Uterus (tissue), 4 donors: ENCODE results near the gene RNF5. TPM values are rescaled to one million over a fixed set of nuclear protein-coding genes. Genes with fewer than 3 reads are reported as not detected.
"Not testable (repeated sequence)": the region's sequence is repeated elsewhere in the genome, so short reads cannot be mapped to it uniquely, and the experiment has no call there.

Experiments
- DNase-seq, 2 donors: peaks; one replicate each; pipeline ENCODE4 v3.0.0-alpha.2; 2019 to 2020
- H3K27ac ChIP-seq, 2 donors: fragments of 200-600 bp; sonication (generic); 1 replicate in 1 of 2; 2 replicates in 1 of 2; pipeline ENCODE4 v1.5.1; 2016 to 2018
- H3K27me3 ChIP-seq, 2 donors: fragments of 200-600 bp; sonication (generic); one replicate each; pipeline ENCODE4 v1.5.1; 2018 to 2019; ENCODE audit warnings: control low read depth in 1 of 2
- H3K36me3 ChIP-seq, 2 donors: fragments of 200-600 bp; sonication (generic); one replicate each; pipeline ENCODE4 v1.5.1; 2019; ENCODE audit warnings: control low read depth in 1 of 2
- H3K4me1 ChIP-seq, 2 donors: fragments of 200-600 bp; sonication (generic); one replicate each; pipeline ENCODE4 v1.5.1; 2018 to 2019; ENCODE audit warnings: control low read depth in 1 of 2
- H3K4me3 ChIP-seq, 2 donors: fragments of 200-600 bp; sonication (generic); 1 replicate in 1 of 2; 2 replicates in 1 of 2; pipeline ENCODE4 v1.5.1; 2018 to 2019; ENCODE audit warnings: mild to moderate bottlenecking in 1 of 2
- H3K9me3 ChIP-seq, 2 donors: fragments of 200-600 bp; sonication (generic); one replicate each; pipeline ENCODE4 v1.5.1; 2019; ENCODE audit warnings: control low read depth in 1 of 2
- POLR2A ChIP-seq, 2 donors: fragments of 450-650 bp; IDR thresholded peaks; one replicate each; pipeline ENCODE4 v1.6.1; 2016; ENCODE audit warnings: antibody characterized with exemption in 2 of 2, mild to moderate bottlenecking in 1 of 2, moderate library complexity in 1 of 2
- intact Hi-C: fragments of 100-400 bp; cut with DNase I; formaldehyde crosslinking; loops from one replicate; pipeline ENCODE4 v1.15.1; 2023; ENCODE audit warnings: low total_unique reads
- total RNA-seq, 4 donors: library from RNA; depleted of rRNA in 3 of 4; stranded (reverse); fragments of >200 nt in 3 of 4; gene quantifications; one replicate each; pipeline versions ENCODE4 v1.1.0 to v1.2.4, GENCODE V29; 2014 to 2023
- TF ChIP-seq, protein P1 (sequence below), 4 experiments: fragments of 200-600 bp in 2 of 4; fragments of 450-650 bp in 2 of 4; sonication (generic) in 2 of 4; IDR thresholded peaks; one replicate each; pipeline ENCODE4 v1.5.1; 2016 to 2019; ENCODE audit warnings: antibody characterized with exemption in 4 of 4, mild to moderate bottlenecking in 2 of 4, moderate library complexity in 1 of 4
- donor health status: DM: yes; HTN: yes; CAD: no.

Gene RNF5
- total RNA-seq, 4 donors from 2014 or later: 45.6 to 84.7 (median 56.3) TPM

DNA sequence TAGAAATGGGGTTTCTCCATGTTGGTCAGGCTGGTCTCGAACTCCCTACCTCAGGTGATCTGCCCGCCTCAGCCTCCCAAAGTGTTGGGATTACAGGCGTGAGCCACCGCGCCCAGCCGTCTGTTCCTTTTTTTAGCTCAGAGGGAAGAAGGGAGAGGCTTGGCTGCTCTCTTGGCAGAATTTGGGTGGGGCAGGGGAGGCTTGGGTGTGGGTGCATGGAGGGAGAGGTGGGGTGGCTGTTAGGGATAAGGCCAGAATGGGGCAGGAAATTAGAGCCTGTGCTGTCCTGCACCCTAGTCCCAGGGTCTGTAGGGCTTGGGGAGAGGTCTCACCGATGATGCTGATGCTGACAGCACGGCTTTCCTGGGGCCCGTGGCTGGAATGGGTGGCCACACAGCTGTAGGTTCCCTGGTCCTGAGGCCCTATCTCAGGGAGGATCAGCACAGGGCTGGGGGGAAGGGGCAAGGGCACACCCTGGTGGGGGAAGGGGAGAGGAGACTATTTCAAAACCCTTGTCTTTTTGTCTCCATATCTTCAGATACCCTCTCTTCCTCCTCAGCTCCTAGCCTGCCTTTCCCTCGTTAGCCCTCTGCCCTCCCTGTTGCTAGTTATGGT, 3.8 kb downstream of the RNF5 start:
- H3K4me1 ChIP-seq: peaks cover 9 to 14% of the 10 kb centered on the region in 2 donors
- no peak for DNase-seq
- peak overlapping the region; percentile 3 to 100 for H3K27ac ChIP-seq

DNA sequence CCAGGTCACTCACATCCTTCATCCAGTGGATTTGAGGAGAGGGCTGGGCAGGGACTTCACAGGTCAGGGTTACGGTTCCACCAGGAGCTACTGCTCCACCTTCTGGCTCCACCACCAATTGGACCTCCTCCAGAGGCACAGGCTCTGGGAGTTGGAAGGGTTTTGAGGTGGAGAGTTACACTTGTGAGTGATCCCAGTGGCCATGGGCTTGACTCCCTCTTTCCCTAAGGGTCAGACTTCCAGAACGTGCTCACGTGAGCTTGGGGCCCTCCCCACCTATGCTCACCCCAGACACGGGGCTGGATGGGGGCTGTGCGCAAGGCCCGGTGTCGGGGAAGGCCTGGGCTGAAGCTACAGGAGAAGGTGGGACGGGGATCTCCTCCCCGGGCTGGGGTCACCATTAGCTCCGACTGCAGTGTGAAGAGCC, 4.4 kb downstream of the RNF5 start:
- H3K27ac ChIP-seq: peak overlapping the region; percentile 3 to 100
- no peak for DNase-seq
- peaks cover 9 to 14% of the 10 kb centered on the region in 2 donors for H3K4me1 ChIP-seq
- H3K4me3 ChIP-seq: no peak overlapping the region
- TF ChIP-seq, protein P1, sequence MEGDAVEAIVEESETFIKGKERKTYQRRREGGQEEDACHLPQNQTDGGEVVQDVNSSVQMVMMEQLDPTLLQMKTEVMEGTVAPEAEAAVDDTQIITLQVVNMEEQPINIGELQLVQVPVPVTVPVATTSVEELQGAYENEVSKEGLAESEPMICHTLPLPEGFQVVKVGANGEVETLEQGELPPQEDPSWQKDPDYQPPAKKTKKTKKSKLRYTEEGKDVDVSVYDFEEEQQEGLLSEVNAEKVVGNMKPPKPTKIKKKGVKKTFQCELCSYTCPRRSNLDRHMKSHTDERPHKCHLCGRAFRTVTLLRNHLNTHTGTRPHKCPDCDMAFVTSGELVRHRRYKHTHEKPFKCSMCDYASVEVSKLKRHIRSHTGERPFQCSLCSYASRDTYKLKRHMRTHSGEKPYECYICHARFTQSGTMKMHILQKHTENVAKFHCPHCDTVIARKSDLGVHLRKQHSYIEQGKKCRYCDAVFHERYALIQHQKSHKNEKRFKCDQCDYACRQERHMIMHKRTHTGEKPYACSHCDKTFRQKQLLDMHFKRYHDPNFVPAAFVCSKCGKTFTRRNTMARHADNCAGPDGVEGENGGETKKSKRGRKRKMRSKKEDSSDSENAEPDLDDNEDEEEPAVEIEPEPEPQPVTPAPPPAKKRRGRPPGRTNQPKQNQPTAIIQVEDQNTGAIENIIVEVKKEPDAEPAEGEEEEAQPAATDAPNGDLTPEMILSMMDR (IDR thresholded peaks at IDR 0.05): no peak
- no peak for TF ChIP-seq POLR2A (IDR thresholded peaks at IDR 0.05)
- H3K9me3 ChIP-seq: no peaks in the 10 kb centered on the region
- intact Hi-C loops: no loop called here
- no peaks in the 10 kb centered on the region for H3K36me3 ChIP-seq
- H3K27me3 ChIP-seq: no peaks in the 10 kb centered on the region

More for the DNA sequence above, 3.8 kb downstream of the RNF5 start:
- no peak overlapping the region for H3K4me3 ChIP-seq
- H3K36me3 ChIP-seq: no peaks in the 10 kb centered on the region
- H3K9me3 ChIP-seq: no peaks in the 10 kb centered on the region
- TF ChIP-seq POLR2A (IDR thresholded peaks at IDR 0.05): no peak
- TF ChIP-seq, protein P1 (IDR thresholded peaks at IDR 0.05): no peak
- intact Hi-C loops: no loop called here
- no peaks in the 10 kb centered on the region for H3K27me3 ChIP-seq

DNA sequence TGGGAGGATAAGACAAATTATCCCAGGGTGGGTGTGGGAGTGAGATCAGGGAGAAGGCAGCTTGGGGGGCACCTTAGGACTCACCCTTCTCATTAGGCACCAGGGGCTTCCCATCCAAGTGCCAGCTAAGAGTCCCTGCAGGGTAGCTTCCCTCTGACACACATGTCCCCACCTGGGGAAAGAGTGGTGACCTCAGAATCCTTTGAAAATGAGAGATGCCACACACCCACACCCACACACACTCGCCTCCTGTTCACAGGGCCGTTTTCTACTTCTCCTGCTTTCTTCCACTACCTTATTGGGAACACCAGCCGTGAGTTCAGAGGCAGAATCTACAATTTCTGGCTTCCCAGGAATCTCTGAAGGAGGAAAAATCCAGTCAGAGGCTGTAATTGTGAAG, 4.8 kb downstream of the RNF5 start:
- Histone ChIP-seq H3K4me3 (no peak overlapping the region), H3K27ac (peak overlapping the region; percentile 83 to 100), H3K27me3 (no peaks in the 10 kb centered on the region), H3K4me1 (peaks cover 9 to 14% of the 10 kb centered on the region in 2 donors), H3K9me3 (no peaks in the 10 kb centered on the region), H3K36me3 (no peaks in the 10 kb centered on the region)
- no peak for DNase-seq
- TF ChIP-seq, protein P1 (IDR thresholded peaks at IDR 0.05): no peak
- no peak for TF ChIP-seq POLR2A (IDR thresholded peaks at IDR 0.05)
- intact Hi-C loops: no loop called here

DNA sequence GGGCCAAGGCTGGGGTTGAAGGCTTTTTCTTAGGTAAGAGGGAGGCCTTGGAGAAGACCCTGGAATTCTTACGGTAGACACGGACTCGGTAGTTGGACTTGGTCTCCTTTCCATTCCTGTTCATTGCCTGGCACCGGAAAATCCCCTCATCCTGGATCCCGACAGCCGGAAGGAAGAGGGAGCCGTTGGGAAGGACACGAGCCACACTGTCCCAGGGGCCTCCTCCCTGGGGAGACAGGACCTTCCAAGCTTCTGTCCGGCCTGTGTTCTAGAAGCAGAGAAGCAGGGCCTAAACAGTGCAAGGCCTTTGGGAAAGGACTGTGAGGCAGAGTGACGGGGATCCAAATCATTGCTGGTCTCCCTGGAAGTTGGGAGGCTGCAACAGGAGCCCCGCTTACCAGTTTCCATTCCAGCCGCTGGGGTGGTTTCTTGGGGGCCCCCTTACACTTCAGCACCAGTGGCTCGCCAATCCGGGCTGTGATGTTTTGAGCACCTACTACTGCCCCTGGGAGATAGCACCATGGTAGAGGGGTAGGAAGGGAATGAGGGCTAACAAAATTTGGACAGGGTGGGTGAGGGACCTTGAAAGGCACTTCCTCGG, 5.4 kb downstream of the RNF5 start:
- intact Hi-C loops: no loop called here
- TF ChIP-seq, protein P1 (IDR thresholded peaks at IDR 0.05): no peak
- TF ChIP-seq POLR2A (IDR thresholded peaks at IDR 0.05): no peak
- no peaks in the 10 kb centered on the region for H3K27me3 ChIP-seq
- DNase-seq: no peak
- H3K27ac ChIP-seq: peak overlapping the region; percentile 83 to 100
- no peaks in the 10 kb centered on the region for H3K9me3 ChIP-seq
- no peak overlapping the region for H3K4me3 ChIP-seq
- no peaks in the 10 kb centered on the region for H3K36me3 ChIP-seq
- H3K4me1 ChIP-seq: peaks cover 9 to 14% of the 10 kb centered on the region in 2 donors

DNA sequence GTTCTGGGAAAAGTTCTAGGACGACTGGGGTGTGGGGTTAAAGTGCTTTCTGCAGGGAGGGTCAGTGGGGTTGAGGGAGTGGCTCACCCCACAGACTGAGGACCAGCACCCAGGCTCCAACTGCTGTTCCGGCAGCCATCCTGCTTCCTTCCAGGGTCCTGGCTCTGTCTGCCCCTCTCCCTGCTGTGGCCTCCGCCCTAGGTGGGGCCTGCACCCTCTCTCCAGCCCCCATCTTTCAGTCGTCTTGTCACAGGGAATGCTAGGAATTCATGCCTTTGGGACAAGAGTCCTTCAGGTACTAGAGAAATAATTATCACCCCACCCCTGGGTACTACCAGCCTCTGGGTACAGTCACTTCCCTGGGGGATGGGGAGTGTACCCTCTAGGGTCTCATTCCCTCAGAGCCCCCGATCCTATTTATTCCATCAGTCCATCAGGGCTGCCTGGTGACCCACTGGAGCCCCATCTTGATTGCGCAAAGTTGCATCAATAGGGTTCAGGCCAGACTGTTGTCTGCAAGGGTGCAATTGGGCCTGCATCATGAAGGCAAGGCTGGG, 6.0 kb downstream of the RNF5 start, which contains the start of gene AGER:
Gene AGER (minus strand): TSS at position 170 of the 557 bp plus-strand sequence. CDS start 31 bp downstream, at position 139.
- Histone ChIP-seq H3K9me3 (no peaks in the 10 kb centered on the region), H3K27me3 (no peaks in the 10 kb centered on the region), H3K4me3 (no peak within 1 kb of the TSS), H3K4me1 (peaks cover 7 to 10% of the 10 kb centered on the region in 2 donors), H3K27ac (peak within 1 kb of the TSS; percentile 83 to 100), H3K36me3 (no peaks in the 10 kb centered on the region)
- intact Hi-C loops: no loop called here
- TF ChIP-seq, protein P1 (IDR thresholded peaks at IDR 0.05): no peak
- TF ChIP-seq POLR2A (IDR thresholded peaks at IDR 0.05): no peak
- DNase-seq: no peak

DNA sequence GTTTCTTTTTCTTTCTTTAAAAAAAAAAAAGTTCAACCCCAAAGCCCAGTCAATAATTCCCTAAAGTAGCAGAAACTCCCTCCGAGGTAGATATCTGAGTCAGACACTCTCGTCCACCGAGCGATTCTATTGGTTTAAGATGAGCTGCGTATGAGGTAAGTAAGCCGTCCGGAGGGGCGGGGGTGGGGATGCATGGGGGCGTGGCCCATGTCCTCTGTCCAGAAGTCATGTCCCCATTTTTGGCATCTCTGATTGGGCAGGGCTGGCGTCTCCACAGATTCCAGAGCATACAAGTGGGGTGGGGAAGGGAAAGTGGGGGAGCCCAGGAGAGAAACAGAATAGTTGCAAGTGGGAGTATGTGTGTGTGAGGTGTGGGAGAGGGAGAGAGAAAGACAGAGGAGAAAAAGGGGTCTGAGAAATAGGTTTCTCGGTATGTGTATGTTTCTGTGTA, 7.5 kb downstream of the RNF5 start:
- intact Hi-C loops: not testable (repeated sequence)

DNA sequence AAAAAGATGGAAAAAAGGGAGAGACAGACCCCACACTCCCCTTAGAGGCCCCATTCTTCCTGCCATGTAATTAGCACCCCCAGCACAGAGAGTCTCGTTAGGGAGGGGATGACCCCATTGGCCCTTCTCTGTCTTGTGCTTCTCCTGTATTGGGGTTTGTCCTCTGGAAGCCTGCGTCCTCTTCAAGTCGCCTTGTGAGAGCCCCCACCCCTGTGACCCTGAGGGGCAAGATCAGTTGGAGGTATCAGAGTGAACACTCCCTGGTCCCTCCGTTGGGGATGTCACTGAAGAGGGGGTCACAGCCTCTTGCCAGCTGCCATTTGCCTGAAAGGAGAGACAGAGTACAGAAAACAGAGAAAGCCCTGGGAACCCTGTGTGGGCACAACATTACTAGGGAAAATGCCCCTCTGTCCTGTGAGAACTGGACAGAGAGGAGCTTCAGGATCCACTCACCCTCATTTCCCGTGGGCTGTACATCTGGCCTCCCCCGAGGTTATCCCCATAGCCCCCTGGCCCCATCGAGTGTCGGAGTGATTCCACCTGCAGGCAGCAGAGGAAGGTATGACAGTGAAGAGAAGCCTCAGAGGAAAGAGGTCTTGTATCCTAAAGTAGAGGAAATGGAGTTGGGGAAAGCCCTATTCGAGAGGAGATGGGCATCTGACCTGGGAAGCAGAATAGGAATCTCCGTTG, 8.1 kb downstream of the RNF5 start:
- DNase-seq, H3K9me3 ChIP-seq, intact Hi-C loops, H3K27me3 ChIP-seq, H3K4me1 ChIP-seq, H3K36me3 ChIP-seq, H3K4me3 ChIP-seq: not testable (repeated sequence)
- peak overlapping the region; percentile 83 to 100 for H3K27ac ChIP-seq

More for the DNA sequence above, 7.5 kb downstream of the RNF5 start:
- H3K36me3 ChIP-seq, H3K4me1 ChIP-seq, H3K27me3 ChIP-seq, H3K9me3 ChIP-seq, H3K4me3 ChIP-seq: not testable (repeated sequence)
- H3K27ac ChIP-seq: peak overlapping the region; percentile 83 to 100
- peak; percentile 87 to 95 for DNase-seq
